T1000 (cell line): Measurements from ENCODE around the gene TIGD6.
"Not testable (repeated sequence)": the region's sequence is repeated elsewhere in the genome, so short reads cannot be mapped to it uniquely, and the experiment has no call there.

ENCODE experiments used
- DNase-seq: peaks from one replicate; lab custom pipeline; 2025; ENCODE audit warnings: mixed read lengths; lab: John Stamatoyannopoulos, UW

TIGD6 gene

GRCh38 chr5:149975409-149975808 is 25.0 kb downstream of the TIGD6 start:
- DNase-seq = no peak

- no peak for DNase-seq
Observed at GRCh38 chr5:149969181-149969930, 31.1 kb downstream of the TIGD6 start.

- no peak for DNase-seq
Observed at GRCh38 chr5:149966946-149967345, 33.5 kb downstream of the TIGD6 start.

- DNase-seq = no peak
Observed at GRCh38 chr5:149963729-149964128, 36.7 kb downstream of the TIGD6 start.

GRCh38 chr5:149962601-149963300 is 37.7 kb downstream of the TIGD6 start:
- no peak for DNase-seq

- no peak for DNase-seq
Observed at GRCh38 chr5:149961957-149962409, 38.5 kb downstream of the TIGD6 start.

- no peak for DNase-seq
Observed at GRCh38 chr5:149961186-149961685, 39.2 kb downstream of the TIGD6 start.

GRCh38 chr5:149960272-149961185 is 39.9 kb downstream of the TIGD6 start, which contains the start of gene SLC26A2:
Gene SLC26A2, plus strand, starts transcription at chr5:149960758. Its CDS starts 16,895 bp downstream, at chr5:149977653.
- peak; percentile 88 for DNase-seq

- no peak for DNase-seq
Observed at GRCh38 chr5:149959406-149960236, 40.8 kb downstream of the TIGD6 start.

- DNase-seq = no peak
Observed at GRCh38 chr5:149957855-149958254, 42.6 kb downstream of the TIGD6 start.

- no peak for DNase-seq
Observed at GRCh38 chr5:149956685-149957084, 43.8 kb downstream of the TIGD6 start.

- no peak for DNase-seq
Observed at GRCh38 chr5:149954798-149955197, 45.7 kb downstream of the TIGD6 start.

- no peak for DNase-seq
Observed at GRCh38 chr5:149953436-149954121, 46.9 kb downstream of the TIGD6 start.

GRCh38 chr5:149951138-149951749 is 49.2 kb downstream of the TIGD6 start:
- DNase-seq = no peak

GRCh38 chr5:149948993-149949392 is 51.5 kb downstream of the TIGD6 start:
- no peak for DNase-seq

GRCh38 chr5:149946118-149946517 is 54.3 kb downstream of the TIGD6 start:
- DNase-seq = no peak

GRCh38 chr5:149944666-149945065 is 55.8 kb downstream of the TIGD6 start, which contains the start of gene PDE6A:
Gene PDE6A, minus strand, starts transcription at chr5:149944793. Its CDS starts 120 bp downstream, at chr5:149944673.
- DNase-seq = no peak

- DNase-seq = not testable (repeated sequence)
Observed at GRCh38 chr5:149943177-149943949, 57.1 kb downstream of the TIGD6 start.
